Islet of Langerhans (tissue), 1 donor: Measurements from ENCODE around the gene CHST13.

Experiments used
- FAIRE-seq: peaks from one replicate; lab custom pipeline; 2011; peaks lifted over from hg19 to GRCh38; lab: Jason Lieb, UNC

Gene CHST13

DNA sequence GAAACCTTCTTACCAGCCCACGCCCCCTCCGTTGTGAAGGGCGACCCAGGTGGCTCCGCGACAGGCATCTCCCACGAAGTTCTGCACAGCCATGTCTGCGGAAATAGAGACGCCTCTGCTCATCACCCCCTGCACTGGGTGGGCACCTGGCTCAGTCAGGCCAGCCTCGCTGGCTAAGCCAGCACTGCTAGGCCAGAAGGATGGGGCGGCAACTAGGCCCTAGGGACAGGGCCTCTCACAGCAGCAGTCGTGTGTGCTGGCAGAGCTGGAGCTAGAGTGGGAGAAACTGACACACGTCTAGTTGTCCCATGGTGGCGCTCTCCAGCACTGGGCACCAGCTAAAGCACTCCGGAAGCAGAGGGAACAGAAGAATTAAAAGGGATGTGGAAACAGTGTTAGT, 35.8 kb upstream of the CHST13 start:
- no peak for FAIRE-seq

DNA sequence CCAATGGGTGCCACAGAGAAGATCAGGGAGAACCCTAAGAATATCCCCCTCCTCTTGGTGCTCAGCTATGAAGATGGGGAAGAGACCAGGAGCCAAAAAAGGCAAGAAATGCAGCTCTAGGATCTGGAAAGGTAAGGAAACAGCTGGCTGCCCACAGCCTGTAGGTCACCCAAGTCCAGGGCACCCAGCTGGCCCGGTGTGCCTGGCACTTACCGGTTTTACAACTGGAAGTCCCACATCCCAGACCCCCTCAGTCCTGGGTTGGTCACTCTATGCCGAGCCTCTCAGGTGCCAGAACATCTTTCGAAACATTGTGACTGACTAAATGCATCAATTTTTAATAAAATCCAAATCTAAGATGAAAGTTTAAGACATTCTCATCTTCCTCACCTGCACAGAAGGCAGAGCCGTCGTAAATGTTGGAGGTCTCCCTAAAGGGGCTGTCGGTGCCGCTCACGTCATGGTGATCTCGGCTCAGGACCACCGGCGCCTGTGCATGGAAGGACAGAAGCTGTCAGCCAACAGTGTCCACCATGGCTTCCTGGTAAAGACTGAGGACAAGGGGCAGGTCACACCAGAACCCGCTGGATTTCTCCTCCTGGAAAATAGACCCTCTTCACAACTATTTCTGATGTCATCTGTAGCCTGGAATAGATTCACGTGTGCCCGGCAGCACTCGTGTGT, 34.9 kb upstream of the CHST13 start:
- FAIRE-seq: no peak

DNA sequence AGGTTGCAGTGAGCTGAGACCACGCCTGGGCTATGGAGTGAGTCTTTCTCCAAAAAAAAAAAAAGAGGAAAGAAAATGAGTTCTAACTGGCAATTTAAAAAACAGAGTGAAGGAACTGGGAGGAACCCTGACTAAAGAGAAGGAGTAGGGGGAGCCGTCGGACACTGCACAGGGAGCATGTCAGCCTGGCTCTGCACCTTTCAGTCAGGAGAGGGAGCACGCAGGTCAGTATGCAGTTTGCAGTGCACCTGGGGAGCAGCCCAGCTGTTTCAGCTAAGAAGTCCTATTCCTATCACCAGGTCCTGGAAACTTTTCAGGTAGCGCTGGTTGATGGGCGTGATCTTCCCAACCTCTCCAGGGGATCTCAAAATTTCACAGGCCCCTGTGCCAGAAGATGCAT, 33.3 kb upstream of the CHST13 start:
- FAIRE-seq: no peak

DNA sequence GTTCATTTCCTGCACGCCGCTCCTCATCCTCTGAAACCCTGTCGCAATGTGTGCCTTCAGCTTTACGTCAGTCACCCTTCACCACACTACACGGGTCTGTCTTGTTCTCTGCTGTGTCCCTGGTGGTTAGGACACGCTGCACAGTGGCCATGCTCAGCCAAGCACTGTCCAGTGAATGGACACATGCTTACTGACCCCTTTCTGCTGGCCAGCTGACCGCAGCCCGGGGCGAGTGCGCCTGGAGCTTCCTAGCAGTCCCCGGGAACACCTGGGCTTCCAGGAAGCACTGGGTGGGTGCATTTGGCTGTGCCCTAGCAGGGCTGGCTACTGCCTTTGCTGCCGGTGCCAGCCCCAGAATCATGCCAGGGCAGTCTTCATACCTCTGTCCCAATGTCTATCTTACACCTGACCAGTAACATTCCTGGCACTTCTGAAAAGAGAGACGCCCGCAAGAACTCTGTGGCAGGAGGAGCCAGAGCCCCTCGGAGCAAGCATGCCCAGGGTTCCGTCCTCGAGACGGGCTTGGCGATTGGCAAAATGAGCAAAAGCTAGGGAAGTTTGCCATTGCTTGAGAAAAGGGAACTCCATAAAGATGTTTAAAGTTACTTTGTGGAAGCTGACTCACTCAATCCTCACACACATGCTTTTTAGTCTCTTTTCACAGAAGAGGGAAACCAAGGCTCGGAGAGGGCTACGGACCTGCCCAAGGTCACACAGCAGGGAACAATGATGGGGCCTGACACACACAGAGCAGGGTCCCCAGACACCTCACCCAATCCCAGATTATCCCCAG, 32.5 kb upstream of the CHST13 start:
- FAIRE-seq: no peak

DNA sequence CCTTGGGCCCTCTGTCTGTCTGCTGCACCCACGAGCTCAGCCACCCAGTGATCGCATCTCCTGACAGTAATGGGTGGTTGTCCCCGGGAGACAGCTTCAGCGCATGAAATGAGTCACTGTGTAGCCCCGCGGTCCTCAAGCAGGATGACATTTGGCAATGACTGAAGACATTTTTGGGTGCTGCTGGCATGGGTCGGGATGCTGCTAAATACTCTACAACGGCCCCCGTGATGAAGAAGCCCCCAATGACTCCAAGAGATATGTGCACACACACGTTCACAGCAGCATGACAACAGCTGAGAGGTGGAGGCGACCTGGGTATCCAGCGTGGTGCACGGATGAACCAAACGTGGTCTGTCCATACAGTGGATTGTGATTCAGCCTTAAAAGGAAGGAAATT, 30.9 kb upstream of the CHST13 start:
- no peak for FAIRE-seq

DNA sequence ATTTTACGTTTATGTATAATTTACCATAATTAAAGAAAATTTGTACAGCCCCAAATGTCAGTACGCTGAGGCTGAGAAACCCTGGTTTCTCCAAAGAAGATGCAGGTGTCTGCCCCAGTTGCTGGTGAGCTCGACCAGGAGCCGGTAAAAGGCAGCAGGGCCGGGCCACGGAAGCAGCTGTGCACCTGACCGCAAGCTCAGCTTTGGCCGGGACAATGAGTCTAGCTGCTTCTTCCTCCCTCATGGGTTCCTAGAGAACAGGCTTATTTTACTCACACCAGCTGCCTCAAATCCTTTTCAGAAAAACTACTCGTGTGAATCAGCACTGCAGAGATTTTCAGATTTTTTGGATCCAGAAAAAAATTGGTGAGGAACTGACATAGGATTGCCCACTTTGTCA, 30.2 kb upstream of the CHST13 start:
- no peak for FAIRE-seq

DNA sequence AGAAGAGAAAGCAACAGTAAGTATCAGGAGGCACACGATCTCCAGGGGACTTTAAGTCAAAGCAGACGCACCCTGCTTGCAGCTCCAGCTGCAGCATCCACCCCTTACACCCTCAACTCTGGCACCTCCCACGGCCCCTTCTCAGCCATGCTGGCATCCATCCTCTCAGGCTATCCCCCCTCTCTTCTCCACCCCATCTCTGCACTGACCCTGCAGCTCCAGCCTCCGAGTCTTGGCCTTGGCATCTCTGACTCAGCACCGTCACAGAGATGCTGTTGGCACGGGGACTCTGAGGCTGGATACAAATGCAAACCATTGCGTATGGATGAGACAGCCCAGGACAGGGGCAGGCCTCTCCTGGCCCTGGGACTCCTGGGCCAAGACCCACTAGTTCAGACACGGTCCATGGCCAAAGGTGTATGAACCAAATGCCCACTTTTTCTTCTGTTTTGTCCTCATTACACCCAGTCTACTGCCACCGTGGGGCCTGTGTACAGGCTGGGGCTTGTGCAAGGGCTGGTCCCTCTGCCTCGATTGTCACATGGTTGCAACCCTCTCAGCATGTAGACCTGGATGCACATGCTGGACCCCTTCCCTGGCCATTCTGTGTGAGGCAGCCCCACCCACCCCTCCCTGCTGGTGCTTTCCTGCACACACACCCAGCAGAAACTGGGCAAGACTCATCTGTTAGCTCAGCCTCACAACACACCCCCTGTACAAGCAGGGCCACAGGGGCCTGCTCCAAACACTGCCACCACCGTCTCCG, 29.6 kb upstream of the CHST13 start:
- no peak for FAIRE-seq

DNA sequence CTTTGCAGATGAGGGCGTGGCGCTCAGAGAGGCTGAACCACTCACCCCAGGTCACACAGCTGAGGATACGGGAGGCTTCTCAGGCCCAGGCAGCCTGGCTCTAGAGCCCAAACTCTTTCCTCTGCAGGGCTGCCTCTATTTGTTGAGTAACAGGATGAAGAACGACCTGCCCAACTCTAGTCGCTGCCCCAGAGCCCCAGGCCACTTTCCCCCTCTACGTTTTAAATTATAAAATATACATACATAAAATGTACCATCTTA, 29.1 kb upstream of the CHST13 start:
- no peak for FAIRE-seq

DNA sequence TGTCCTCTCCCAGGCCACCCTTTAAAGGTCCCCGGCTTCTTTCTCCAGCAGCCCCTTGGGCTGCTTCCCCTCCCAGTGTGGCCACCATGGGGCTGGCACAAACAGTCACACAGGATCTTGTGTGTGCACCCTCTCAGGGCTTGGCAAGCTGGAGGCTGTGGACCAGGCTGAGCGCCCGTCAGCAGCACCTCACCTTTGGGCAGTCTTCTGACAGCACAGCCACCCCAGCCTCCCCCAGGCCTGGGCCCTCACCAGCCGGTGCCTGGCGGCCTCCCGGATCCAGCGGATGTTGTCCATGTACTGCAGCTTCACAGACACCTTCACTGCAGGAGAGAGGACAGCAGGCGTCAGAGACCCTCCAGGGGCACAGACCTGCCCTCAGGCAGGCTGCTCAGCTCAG, 28.2 kb upstream of the CHST13 start:
- no peak for FAIRE-seq

DNA sequence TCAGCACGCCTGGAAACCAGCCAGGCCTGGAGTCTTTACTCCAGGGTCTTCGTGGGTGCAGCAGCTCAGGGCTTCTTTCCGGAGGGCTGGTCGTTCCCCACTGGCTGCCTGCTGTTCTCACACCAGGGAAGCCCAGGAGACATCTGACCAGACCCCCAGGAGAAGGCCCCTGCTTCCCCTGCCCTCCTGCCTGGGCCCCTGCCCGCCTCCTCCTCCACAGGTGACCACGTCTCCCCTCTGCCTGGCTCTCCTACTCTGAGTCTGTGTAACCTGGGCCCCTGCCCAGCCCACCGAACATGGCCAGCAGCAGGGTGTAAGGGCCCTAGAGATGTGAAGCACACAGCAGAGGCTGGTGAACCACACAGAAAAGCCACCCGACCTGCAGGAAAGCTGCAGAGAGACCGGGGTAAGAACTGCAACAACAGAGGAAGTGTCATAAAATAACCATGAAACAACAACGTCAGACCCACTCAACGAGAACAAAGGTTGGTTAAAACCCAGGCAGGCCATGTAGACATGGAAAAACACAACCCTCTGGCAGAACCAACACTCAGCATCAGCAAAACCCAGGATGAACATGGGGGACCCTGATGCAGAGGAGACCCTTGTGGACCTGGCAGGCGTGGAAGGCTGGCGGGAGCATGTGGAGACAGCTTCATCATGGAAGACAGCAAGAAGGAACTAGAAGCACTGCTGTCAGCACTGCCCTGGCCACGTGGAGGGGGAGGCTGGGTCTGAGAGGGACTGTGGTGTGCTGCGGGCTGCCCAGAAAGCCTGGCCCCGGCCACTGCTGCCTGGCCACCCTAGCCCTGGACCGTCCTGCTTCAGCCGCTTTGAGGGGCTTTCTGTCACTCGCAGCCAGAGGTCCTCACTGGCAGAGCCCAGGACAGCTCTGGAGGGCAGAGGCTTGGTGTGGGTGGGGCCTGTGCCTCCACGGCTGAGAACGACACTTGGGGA, 26.8 kb upstream of the CHST13 start:
- no peak for FAIRE-seq

DNA sequence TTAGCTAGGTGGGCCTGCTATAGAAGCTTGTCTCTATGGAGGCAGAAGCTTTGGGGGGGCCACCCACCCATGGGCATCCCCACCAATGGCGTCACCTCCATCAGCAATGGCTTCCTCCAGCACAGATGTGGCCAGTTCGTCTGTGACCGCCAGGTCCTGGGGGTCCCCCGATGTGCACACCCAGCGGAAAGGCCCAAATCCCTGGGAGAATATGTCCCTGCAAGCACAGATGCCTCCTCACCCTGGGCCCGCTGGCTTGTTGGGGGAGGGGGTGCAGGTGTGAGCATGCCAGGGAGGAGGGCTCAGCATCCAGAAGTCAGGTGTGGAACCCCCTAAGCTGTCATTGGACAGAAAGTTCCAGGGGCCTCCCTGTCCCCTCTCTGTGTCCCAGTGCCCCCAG, 26.0 kb upstream of the CHST13 start:
- no peak for FAIRE-seq

DNA sequence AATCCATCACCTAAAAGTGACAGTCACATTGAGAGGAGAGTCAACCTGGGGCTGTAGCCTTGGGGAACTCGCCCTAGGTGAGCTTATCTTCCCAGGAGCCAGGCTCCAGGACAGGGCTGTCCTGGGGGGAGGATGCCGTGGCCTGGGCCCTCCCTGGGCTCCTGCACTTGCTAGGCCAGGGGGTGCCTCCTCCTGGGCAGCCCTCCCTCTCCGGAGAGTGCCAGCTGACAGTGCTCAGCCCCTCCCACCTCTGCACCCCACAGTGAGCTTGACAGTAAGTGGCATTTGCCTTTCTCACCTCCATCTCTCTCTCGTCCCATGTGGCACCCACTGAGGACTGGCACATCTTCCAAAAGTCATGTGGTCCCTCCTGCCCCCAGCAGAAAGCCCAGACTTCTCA, 25.5 kb upstream of the CHST13 start:
- FAIRE-seq: no peak

DNA sequence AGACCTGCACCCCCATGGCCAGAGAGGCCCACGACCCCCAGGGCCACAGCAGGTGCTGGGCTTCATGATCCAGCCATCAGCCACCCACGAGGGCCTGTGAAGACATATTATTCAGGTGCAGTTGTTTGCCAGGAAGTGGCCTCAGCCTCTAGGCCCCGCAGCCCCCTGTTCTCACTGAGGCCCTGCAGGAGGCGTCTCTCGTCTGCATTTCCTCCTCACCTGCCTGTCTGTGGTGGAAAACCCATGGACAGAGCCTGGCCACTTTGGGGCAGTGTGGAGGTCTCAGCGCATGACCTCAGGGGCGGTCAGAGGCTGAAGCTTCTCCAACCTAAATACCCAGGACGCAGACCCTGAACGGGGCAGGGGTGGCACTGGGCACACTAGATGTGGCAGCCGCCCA, 25.0 kb upstream of the CHST13 start:
- no peak for FAIRE-seq

DNA sequence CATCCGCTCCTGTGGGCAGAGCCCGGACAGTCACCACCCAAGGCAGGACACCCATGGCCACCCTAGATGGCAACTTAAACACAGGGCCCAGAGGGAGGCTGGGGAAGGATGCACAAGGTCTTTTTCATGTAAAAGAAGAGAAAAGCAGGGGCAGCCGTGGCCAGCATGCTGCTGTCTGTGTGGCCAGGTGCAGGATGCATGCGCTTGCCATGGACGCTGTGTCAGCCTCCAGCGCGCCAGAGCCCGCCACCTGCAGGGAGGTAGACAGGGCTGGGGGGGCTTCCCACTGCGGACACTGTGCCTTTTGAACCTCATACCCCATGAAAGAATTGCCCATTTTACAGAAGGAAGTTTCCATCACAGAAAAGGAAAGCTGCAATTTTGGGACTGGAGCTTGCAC, 24.6 kb upstream of the CHST13 start:
- no peak for FAIRE-seq

DNA sequence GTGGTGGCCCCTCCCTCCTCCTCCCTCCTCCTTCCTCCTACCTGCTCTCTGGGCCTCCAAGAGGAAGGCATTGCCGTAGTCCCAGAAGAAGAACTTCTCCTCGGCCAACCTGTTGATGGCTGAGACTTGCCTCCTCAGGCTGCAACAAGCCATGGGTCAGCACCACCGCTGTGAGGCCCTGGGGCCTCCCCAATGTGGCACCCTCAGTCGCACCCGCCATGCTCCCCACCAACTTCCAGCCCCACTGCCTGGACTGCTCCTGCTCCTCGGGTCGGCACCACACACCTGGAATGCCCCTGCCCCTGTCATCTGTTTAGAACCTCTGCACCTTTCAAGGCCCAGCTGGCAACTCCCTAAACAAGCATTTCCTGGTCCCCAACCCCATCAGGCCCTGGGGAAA, 23.9 kb upstream of the CHST13 start:
- FAIRE-seq: no peak

DNA sequence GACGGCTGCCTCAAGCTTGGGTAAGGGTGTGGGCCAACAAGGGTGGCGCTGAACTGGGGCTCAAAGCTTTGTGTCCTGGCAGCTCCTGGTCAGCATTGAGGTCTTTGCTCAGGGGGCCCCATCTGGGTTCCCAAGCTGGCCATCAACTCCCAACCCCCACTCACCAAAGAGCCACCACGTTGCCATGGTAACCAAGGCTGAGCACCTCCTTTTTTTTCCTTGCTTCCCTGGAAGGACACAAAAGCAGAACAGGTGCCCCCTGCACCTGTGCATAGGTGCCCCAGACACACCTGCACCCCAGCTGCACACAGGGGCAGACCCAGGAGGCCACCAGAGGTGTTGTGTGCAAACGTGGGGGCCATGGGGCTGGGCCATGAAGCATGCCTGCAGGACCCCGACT, 22.9 kb upstream of the CHST13 start:
- no peak for FAIRE-seq

DNA sequence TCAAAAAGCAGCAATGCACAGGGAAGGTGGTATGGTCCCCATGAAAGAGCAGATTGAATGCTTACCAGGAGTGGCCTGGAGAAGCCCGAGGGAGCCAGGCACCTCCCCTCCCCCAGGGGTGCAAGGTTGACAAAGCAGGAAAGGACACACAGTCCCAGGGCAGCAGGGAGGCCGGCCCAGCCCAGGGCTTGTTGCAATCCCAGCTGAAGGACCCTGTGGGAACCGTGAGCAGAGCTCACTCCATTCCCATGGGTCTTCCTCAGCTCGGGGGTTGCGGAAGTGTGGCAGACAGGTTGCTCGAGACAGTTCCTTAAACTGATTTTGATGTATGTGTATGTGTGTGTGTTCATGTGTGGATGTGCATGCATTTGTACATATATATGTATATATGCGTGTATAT, 22.2 kb upstream of the CHST13 start:
- FAIRE-seq: no peak

DNA sequence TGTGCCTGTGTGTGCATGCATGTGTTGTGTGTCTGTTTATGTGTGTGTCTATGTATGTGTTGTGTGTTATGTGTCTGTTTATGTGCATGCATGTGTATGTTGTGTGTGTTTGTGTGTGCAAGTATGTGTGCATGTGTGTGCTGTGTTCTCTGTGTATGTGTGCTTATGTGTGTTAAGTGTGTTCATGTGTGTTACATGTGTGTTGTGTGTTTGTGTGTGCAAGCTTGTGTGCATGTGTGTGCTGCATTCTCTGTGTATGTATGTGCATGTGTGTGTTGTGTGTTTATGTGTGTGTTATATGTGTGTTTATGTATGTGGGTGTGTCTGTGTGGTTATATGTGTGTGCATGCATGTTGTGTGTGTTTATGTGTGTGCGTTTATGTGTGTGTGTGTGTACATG, 21.3 kb upstream of the CHST13 start:
- FAIRE-seq: no peak

DNA sequence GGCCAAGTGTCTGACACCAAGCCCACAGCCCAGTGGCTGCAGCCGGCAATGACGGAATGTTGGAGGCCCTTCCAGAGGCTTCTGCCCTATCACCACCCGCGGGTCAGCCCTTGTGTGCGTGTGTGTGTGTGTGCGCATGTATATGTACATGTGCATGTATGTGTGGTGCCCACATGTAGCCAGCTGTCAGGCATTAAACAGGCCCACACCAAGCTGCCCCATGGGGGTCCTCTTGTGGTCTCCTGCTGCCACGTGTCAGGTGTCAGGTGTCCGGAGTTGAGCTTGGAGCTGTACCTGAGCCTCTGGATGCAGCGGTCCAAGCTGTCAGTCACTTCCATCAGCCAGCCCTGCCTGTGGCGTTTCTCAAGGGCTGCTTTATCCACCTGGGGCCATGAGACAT, 20.3 kb upstream of the CHST13 start:
- no peak for FAIRE-seq

DNA sequence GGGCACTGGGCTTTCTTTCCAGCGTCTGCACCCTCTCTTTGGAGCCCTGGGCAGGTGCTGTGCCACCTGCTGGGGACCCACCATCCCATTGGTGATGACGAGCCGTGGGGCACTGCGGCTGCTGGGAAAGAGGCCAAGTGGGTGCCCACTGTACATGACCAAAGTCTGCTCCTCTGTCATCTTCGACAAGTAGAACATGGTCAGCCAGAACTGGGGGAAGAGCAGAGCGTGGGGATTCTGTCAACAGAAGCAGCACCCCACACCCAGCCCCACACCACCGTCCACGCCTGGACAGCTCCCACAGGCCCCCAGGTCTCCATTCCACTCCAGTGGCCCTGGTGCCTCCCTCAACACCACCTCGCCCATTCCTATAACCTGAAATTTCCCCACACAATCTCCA, 16.1 kb upstream of the CHST13 start:
- no peak for FAIRE-seq

DNA sequence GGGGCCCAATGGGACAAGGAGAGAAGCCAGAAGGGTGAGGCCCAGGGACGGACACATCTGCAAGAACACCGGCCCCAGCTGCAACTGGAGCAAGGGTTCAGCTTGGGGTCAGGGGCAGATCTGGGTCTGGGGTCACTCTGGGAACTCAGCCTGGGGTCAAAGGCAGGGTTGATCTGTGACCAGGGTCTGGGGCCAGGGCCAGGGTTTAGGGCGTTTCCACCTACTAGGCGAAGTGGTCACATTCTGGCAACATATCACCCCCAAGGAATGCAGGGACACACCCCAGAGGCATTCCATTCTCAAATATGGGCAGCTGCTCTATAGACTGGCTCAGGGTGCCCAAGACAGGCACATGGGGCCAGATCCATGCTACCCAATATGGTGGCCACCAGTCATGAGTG, 15.4 kb upstream of the CHST13 start:
- FAIRE-seq: no peak

DNA sequence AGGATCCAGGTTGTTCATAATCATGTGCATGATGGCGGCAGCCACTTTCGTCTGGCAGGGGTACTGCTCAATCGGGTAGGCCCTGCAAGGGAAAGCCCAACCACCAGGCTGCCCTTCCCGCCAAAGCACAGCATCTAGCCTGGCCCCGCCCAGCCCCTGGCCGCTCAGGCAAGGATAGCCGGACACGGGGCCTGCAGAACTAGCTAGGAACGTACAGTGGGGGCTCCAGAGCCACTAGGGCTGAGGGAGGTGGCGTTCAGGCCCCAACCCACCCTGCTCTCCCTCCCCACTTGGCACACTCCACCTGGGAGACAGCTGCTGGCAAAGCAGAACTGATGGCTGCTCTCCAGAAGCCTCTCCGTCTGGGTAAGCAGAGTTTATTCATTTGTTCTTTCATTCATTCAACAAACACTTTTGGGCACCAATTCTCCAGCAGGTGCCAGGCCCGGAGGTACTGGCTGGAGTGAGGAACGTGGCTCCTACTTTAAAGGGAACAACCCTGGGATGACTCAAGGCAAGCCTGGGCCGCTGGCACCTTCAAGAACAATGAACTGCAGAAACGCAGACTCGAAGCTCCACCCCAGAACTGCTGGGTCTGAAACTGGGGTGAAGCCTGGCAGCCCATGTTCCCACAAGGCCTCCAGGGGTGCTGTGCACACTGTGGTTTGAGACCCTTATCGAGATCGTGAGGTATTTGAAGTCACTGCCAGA, 14.2 kb upstream of the CHST13 start:
- no peak for FAIRE-seq
